Erythroblast (primary cell): ENCODE results near the gene BMPR1B.

Experiments used
- GATA1 ChIP-seq: IDR thresholded peaks from 2 replicates; pipeline ENCODE4 v1.6.1; 2011; ENCODE audit warnings: low read depth, mild to moderate bottlenecking, control low read depth, low read length, moderate library complexity
- POLR2A ChIP-seq: IDR thresholded peaks from 2 replicates; pipeline ENCODE4 v1.6.1; 2011; ENCODE audit warnings: mild to moderate bottlenecking, low read length

DNA sequence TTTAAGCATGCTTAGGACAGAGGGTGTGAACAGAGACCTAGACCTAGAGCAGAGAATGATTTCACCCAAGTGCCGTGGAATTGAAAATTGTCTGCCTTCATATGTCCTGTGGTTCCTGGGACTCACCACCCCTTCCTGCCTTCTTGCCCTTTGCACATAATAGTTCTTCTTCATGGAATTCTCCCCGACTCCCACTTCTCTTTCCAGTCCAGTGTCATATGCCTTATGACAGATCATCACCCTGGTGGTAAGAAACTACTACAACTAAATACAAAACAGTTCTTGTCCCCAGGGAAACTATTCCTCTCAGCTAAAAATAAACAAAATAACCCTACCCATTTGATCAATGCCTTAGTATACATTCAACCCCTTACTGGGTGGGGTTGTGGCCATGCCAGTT is 43.3 kb downstream of the BMPR1B start:
- TF ChIP-seq POLR2A (no peak), GATA1 (no peak)
